IPS-11a (cell line): ENCODE results near the gene PACRG.
"Not testable (repeated sequence)": the region's sequence is repeated elsewhere in the genome, so short reads cannot be mapped to it uniquely, and the experiment has no call there.

Experiments used
- H3K4me3 ChIP-seq: one replicate; pipeline ENCODE4 v1.5.1; 2013; ENCODE audit warnings: low read depth, low read length, control low read depth

The PACRG gene

DNA sequence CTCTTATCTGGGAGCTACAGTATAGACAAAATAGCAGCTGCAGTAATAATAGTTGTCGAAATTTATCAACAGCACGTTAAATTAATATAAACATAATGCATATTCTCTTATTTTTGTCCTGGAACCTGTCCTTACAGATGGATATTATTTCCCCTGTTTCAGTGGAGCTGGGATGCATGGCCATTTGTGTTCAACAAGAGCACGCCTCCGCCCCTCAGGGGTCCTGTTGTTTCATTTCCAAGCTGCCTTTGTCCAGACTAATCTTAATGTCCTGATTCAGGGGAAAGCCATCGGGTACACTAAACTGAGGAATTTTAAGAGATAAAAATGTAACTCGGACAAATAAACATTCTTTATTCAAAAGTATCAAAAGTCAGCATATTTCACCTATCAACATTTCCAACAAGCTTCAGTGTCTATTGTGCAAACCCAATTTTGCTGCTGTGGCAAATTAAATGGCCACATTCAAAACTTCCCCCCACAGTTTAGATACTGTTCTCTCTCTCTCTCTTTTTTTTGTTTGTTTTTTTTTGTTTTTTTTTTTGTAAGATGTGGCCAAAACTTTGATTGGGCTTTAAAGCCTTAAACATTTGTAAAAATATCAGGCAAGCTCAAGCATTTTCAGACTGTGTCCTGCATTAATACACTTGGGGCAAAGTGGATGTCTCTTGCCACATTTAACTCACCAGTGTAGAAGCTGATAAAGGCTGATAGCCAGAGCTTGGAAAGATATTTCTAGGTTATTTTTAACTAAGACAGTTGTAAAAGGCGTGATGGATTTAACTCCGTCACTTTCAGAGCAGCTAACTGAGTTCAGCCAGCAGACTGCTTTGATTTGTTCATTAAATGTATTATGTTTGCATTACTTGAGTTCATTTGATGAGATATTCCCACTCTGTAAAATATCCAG is 574.2 kb downstream of the PACRG start:
- H3K4me3 ChIP-seq, result no peak overlapping the region

DNA sequence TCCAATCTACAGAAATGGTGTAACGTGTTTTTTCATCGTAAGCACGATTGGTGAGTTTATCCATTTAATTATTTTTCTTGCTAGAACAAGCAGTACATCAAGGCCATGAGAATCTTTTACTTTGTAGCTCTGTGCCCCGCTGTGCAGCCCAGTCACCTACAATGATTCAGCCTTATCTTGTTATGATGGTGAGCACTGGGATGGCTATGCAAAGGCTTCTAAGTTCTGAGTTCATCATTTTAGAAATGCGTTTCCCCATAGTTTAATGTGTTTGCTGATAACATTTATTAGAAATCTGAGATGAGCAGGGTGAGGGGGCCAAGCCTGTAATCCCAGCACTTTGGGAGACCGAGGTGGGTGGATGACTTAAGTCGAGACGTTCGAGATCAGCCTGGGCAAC is 575.0 kb downstream of the PACRG start:
- no peak overlapping the region for H3K4me3 ChIP-seq

DNA sequence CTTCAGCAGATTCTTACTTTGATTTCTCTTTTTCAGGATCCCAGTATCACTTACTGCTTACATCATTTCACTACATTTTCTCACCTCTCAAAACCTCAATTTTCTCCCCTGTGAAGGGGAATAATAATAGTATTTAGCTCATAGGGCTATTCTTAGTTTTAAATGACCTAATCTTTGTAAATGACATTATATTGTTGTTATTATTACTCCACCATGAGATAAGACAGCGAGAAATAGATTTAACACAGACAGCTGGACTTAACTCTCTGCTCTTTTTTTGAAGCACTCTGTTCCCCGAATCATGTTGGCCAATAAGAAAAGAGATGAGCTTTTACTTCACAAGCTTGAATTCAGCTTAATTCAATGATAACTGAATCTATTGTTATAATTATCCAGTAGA is 578.2 kb downstream of the PACRG start:
- no peak overlapping the region for H3K4me3 ChIP-seq

DNA sequence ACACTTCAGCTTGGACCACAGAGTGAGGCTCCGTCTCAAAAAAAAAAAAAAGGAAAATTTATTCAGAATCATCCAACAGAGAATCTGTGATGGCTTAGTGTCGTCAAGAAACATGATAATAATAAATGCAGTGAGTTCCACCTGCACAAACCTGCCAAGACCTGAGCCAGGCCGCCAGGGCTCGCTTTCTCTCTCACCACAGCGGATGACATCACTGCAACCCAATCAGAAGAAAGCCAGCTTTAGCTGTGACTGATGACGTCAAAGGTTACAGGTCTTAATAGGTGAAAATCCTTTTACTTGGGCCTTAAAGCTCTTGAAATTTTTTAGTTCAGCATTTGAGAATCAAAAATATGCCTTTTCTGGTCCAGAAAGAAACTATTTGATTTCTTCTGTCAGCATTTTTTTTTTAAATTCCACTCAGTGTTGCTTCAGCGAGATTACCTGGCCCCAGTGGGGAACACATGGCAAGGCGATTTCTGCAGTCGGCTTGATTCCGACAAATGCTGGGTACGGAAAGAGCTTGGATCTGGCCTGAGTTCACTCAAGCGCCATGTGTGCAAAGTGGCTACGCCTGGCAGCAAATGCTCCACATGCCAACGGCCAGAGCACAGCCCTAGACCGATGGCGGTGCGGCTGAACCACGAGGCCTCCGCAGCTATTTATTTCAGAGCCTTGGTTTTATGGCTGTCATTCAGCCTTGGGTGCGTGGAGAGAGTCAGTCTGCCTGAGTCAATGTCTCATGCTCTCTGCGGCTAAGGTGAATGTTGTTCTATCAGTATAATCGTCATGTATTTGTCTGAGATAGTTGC is 581.1 kb downstream of the PACRG start:
- no peak overlapping the region for H3K4me3 ChIP-seq

DNA sequence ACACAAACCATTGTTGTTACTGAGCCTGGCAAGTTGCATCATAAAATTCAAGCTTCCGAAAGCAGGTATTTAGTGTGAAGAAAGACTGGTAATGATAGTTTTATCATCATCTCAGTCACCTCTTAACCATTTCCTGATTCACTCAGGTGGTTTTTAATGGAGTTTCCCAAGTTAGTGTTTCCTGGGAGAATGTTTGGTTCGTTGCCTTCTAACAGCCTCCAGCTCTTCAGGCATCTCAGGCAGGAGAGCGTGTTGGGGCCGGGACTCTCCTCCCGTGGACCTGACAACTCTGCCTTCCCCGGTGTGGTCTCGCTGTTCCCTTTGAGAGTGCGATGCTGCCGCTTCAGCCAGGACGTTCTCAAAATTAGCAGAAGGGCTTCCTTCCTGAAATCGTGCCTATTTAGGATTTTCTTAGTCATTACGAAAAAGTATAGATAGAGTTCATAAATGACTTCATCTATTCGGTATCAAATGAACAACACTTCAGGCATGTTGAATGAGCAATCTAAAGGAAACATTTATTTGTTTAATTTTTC is 581.8 kb downstream of the PACRG start:
- H3K4me3 ChIP-seq, result no peak overlapping the region

DNA sequence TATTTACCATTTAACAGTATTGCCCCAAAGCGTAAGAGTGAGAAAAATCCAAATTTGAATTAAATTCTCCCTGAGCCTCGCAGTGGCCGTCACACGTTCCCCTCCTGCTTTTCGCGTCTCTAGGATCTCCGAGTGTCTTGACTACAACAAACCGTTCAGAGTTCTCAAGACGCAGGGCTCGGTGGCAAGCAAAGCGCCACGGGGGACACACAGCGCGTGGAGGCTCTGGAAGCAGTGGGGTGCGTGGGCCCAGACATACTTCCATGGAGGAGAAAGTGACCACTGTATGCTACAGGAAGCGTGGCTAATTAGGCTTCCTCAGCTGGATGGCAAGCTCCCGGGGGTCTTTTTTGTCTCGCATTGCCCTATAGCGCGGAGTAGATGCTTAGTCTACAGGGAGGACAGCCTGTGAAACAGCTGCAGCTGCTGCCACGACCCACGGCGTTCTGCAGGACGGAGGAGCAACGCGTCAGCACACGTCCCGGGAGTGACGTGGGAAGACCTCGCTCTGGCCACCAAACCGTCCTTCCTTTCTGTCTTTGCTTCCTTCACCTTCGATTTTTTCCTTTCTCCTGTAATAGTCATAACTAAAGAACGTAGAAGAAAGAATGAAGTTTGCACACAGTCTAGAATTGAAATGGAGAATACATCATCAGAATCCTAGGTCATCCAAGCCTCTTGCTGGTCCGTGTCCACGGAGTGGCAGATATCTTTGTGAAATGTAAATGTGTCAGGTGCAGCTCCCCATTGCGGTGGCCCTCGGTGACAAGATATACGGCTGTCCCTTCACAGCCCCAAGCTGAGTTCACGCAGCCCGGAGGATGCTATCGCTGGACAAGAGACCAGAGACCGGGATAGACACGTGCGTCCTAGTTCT is 582.6 kb downstream of the PACRG start:
- no peak overlapping the region for H3K4me3 ChIP-seq

DNA sequence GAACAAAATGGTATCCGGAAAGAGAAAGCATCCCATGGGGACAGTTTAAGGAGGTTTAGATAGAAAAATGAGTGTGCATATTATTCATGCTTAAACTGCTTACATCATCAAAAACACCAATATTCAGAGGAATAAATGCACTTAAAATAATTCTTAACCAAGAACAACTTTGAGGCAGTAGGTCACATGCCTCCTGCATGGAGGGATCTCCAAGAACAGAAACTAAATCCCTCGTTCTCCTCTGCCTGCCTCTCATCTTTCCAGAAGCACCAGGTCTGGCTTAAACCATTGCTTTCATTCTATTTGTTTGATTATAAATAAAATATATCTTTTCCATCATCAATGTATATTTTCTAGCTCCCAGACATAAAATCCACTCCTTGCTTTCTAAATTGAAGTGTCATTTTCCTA is 583.2 kb downstream of the PACRG start:
- H3K4me3 ChIP-seq, result no peak overlapping the region

DNA sequence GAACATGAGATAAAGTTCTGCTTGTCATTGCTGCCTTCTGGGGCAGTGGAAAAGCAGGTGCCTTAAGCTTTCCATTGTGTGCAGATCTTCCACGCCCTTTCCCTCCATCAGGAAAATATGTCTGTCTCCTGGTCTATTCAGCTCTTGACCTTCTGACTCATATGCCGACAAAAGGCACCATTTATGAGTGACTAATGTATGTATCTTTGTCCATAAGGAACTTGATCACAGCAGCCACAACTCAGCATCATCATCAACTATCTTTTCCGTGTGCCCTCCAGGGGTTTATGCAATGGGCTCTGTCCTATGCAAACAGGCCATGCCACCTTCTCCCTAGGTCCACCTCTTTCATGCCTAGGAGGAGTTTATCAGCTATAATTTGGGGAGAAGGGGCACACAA is 584.1 kb downstream of the PACRG start:
- H3K4me3 ChIP-seq, result no peak overlapping the region

DNA sequence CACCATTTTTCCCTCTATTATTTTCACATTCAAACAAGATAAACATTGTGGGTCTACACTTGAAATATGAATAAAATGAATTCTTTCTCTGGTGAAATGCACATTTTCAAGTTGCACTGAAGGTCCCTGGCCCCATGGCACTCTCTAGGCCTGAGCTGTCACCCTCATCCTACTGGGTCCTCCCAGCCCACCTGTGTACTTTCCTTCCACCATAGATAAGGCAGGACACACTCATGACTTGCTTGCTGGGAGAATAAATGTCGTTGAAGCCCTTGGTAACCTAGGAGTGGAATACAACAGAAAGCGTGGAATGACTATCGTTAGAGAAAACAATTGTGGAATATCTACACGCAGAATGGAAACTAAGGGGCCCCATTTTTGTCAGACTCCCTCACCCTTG is 585.8 kb downstream of the PACRG start:
- no peak overlapping the region for H3K4me3 ChIP-seq

DNA sequence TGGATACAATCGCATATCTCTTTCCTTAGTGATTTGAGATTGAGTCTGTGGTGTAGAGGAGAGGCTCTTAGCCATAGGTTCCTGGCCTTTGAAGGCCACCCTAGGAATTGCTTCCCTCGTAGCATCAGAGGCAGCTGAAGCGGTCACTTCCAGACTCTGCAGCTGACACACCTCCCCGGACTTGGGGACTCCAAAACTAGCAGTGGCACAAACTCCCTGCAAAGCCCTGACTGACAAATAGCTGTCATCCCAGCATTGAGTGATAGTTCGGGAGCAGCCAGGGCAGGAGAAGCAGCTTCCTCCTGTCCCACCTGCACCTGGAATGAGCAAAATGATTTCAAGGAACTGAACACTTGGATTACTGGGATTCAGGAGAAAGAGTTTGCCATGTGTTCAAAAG is 586.2 kb downstream of the PACRG start:
- no peak overlapping the region for H3K4me3 ChIP-seq

DNA sequence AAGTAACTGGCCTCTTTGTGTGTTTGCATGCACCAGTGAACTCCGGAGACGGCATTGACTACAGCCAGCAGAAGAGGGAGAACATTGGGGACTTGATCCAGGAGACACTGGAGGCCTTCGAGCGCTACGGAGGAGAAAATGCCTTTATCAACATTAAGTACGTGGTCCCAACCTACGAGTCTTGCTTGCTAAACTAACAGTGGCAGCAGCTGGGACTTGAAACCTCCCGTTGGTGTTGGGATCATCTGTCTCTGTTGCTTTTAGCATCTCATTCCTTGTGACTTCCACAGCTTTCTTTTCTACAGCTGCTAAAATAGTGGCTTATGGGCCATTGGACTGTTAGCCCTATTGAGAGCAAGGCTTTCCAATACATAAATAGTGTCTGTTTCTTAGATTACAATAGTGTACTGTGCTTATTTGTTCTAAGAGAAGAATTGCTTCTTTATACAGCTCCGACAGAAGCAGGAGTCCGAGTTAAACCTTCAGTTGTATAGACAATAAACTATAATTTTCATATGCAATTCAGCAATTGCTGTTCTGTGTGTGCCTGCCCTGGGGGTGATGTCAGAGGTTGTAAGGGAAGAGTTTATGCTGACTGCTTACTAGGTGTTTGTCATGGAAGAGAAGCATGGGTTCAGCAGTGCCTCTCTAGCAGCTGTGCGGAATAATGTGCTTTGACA is 587.2 kb downstream of the PACRG start:
- no peak overlapping the region for H3K4me3 ChIP-seq

DNA sequence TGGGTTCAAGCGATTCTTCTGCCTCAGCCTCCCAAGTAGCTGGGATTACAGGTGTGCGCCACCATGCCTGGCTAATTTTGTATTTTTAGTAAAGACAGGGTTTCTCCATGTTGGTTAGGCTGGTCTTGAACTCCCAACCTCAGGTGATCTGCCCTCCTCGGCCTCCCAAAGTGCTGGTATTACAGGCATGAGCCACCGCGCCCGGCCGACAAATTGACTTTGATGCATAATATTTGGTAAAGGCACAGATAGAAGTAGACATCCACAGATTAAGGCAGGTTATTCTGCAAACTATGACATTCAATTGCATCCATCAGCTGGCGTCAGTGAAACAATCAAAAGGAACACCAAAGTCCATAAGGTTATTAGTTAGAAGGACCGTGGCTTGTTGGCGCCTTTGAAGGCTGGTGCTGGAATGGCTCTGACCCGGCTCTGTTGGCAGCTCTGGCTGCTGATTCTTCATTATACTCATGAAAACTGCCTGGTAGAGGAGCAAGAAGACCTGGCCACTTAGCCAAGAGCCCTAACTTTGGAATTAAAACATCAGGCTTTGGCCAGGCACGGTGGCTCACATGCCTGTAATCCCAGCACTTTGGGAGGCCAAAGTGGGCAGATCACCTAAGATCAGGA is 589.2 kb downstream of the PACRG start:
- not testable (repeated sequence) for H3K4me3 ChIP-seq

DNA sequence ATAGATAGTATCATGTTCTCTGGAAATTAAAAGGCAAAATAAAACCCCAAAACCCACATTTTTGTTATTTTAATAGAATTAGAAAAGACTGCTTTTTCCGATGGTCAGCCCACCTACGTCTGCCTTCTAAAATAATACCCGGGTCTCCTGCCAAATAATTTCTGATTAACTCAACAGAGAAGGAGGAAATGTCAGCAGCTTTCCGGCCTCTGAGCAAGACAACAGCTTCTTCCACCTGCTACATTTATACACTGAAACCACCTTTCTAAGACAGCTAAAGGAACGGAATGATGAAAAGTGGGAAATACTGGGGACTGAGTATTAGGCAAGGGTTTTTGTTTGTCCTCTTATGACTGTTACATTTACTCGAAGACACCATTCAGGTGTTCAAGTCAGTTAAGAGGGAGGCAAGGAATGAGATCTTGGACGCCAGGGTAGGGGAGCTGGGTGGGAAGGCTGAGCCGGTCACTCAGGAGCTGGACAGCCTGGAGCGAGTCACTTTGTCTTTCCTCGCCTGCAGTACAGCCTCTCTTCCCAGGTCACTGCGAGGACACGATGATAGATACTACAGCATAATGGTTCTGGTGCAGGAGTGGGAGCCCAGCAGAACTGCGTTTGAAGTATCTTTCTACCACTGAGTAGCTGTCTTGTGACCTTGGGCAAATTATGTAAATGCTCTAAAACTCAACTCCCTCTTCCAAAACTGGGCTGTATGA is 590.5 kb downstream of the PACRG start:
- no peak overlapping the region for H3K4me3 ChIP-seq

DNA sequence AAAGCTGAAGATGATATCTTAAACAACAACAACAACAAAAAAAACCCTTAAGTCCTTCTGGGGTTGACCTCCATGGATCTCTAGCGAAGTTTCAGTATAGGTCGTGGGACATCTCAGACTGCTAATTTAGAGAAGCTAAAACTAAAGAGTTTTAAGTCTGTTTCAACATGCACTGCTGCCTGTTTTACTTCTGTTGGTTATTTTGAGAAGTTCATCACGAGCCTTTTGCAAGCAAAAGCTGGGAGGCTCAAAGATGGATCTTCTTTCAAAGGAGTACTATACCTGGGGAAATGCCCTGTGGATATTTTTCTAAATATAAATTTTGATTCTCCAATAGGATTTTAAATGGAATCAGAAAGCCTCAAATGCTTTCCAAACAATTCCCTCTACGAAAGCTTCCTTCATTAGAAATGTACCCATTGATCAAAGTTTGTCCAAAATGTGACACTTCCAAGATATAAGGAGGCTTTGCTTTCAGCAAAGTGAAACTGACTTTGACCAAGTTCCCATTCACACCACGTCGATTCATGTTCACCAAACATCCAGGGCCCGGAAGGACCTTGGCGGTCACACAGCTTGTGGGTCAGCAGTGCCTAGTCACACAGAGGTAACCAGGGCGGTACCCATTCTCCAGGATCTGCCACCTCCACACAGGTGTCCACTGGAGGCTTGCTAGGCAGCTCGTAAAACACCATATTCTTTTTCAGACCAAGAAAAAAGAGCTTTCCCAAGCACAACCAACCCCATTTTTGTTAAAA is 592.0 kb downstream of the PACRG start:
- H3K4me3 ChIP-seq, result no peak overlapping the region

DNA sequence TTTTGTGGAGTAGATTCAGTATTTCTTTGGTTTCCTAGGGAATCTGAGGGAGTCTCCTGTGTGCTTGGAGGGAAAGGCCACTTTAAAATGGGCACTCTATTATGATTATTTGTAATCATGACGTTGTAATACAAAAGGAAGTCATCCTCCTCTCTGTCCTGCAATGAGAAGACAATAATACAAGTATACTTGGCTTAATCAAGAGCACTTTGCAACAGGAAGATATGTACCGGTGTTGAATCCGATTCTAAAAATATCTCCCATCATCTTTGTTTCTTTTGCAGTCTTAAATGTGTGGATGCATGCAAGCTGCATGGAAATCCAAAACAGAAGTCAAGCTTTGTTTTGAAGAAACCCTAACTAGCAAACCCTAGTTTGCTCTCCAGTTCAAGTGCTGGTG is 592.6 kb downstream of the PACRG start:
- no peak overlapping the region for H3K4me3 ChIP-seq

DNA sequence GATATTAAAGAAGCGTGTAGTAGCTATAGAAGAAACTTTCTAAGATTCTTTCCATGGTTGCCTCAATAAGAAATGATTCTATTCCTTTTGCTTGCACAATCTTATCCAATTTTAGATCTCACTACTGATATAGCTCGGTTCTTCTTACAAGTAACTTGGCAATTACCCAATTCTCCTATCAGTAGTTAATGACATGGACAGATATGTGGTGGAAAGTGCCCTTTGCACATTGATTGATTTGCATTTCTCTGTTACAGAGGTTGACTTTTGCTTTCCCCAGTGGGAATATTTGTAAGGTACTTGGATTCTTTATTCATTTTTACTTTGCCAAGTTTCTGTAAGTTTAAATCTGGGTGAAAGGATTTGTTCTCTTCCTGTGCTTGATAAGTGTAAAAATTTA is 593.0 kb downstream of the PACRG start:
- no peak overlapping the region for H3K4me3 ChIP-seq

DNA sequence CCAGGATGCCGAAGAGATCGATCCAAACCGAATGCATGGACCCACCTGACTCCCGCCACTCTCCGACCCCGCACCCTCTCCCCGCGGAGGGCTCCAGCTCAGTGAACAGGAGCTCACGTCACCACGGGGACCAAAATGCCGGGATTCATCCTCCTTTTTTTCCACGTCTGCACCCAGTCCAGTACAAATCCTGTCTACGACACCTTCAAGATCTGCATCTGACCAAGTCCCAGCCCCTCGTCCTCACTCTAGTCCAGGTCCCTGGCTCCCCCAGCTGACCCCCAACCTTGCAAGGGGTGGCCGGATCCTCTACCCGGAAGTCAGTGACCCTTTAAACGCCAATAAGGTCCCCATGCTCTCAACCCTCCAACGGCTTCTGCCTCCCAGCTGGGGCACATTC is 593.9 kb downstream of the PACRG start:
- H3K4me3 ChIP-seq, result no peak overlapping the region

DNA sequence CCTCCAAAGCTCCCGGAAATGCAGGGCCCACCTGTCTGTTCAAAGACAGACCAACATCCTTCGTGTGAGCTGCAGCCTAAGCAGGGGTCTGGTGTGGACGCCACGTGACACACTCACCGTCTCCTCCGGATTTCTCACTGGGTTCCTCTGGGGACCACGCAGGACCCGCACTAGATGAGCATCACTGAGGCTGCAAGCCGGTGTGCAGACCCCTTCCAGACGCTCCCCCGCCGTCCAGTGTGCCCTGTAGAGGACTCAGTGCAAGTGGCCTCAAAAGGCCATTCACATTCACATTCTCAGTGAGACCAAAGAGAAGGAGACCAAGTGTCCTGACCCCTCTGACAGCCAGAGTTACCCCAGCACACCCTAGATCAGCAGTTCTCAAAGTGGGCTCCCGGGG is 595.5 kb downstream of the PACRG start:
- no peak overlapping the region for H3K4me3 ChIP-seq

DNA sequence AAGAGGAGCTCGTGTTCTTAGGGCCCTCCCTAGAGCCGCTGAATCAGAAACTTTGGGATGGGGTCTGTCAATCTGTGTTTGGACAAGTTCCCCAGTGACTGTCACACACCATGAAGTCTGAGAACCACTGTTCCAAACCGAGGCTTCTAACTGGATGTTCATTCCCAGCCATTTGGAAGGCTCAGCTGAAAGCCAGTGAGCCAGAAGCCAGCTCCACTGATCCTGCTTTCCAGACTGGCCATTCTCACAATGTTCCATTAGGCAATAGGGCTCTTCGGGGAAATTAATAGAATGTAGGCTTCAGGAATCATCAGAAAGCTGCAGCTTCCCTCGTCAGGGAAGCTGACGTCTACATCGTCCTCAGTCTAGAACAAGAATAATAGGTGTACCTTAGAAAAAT is 595.9 kb downstream of the PACRG start:
- no peak overlapping the region for H3K4me3 ChIP-seq
